SH-SY5Y (cell line): ENCODE results near the gene SKAP2.

Experiments
- GATA2 ChIP-seq: IDR thresholded peaks from 2 replicates; pipeline ENCODE4 v1.6.1; 2011; ENCODE audit warnings: mild to moderate bottlenecking, low read depth, low read length
- GATA3 ChIP-seq: IDR thresholded peaks from 2 replicates; pipeline ENCODE4 v1.6.1; 2011; ENCODE audit warnings: low read depth, mild to moderate bottlenecking, low read length, moderate library complexity

The SKAP2 gene

DNA sequence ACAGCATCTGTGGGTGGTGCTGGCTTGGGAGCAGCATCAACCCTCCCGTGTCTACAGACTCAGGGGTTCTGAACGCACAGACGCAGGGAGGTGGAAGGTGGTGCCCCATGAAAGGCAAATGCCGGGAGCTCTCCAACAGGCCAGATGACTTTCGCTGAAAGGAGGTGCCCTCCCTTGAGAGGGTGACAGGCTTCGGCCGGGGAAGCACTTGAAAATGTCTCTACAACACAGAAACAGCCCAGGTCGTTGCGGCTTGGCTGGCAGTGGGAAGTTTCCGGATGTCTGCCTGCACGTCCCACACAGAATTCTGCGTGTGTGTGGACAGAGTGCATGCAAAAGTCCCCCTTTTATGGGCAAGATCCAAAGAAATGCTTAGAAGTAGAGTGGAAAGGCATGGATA lies 239.6 kb downstream of the SKAP2 start:
- no peak for TF ChIP-seq GATA3
- TF ChIP-seq GATA2 = no peak

DNA sequence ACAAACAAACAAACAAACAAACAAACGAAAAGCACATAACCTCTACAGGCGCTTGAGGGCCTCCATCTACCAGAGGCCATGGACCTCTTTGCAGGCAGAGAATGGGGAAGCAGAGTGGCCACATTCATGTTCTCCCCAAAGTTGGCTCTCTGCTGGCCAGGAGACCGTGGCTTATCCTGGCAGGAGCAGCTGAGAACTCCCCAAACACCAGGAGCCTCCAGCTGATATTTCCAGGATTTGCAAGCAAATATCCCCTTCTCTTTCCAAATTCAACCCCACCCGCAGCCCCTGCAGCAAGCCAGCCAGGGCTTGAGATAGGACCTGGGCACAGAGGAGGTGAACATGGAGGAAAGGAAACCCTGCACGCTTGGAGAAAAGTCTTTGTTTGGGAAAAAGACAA lies 240.0 kb downstream of the SKAP2 start:
- TF ChIP-seq GATA3 (no peak), GATA2 (no peak)

- TF ChIP-seq GATA3 = no peak
- TF ChIP-seq GATA2 = no peak
Measured at GRCh38 chr7:26620352-26620751, 244.0 kb downstream of the SKAP2 start.

- TF ChIP-seq GATA3 = no peak
- no peak for TF ChIP-seq GATA2
Measured at GRCh38 chr7:26619348-26619984, 244.9 kb downstream of the SKAP2 start.

DNA sequence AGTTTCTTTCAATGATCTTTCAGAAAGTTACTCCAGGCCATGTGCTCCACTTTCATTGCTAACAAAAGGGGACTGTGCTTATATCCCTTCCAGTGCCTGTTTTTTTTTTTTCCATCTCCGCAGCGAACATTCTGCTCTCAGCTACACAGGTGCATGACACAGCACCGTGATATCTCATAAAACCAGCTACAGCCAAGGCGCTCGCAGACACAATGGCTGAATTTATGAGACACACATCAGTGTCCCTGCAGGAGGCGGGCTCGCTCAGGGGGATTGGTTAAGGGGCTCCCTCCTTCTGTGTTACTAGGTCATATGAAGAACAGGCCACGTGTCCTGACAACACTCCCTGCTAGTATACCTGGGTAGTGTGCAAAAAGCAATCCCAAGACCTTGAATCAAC lies 245.5 kb downstream of the SKAP2 start:
- TF ChIP-seq GATA2 (no peak), GATA3 (no peak)

DNA sequence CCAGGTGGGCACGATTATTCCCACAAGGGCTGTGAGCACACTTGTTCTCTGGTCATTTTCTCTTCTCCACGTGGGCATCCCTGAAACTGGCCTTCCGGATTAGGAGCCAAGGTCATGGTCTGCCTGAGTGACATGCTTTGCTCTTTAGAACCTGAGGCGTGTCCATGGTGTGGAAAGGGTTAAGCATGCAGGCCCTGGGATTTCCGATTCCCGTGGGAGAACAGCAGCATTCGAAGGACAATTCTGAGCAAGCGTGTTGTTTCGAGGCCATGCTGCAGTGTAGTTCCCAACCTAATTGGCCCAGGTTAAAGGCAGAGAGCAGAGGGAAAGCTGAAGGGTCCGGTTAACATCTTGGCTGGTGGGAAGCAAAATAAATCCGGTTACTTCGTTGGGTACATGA lies 245.9 kb downstream of the SKAP2 start:
- TF ChIP-seq GATA2 (no peak), GATA3 (no peak)
